Measurements from ENCODE around the gene SIX2.

DNA sequence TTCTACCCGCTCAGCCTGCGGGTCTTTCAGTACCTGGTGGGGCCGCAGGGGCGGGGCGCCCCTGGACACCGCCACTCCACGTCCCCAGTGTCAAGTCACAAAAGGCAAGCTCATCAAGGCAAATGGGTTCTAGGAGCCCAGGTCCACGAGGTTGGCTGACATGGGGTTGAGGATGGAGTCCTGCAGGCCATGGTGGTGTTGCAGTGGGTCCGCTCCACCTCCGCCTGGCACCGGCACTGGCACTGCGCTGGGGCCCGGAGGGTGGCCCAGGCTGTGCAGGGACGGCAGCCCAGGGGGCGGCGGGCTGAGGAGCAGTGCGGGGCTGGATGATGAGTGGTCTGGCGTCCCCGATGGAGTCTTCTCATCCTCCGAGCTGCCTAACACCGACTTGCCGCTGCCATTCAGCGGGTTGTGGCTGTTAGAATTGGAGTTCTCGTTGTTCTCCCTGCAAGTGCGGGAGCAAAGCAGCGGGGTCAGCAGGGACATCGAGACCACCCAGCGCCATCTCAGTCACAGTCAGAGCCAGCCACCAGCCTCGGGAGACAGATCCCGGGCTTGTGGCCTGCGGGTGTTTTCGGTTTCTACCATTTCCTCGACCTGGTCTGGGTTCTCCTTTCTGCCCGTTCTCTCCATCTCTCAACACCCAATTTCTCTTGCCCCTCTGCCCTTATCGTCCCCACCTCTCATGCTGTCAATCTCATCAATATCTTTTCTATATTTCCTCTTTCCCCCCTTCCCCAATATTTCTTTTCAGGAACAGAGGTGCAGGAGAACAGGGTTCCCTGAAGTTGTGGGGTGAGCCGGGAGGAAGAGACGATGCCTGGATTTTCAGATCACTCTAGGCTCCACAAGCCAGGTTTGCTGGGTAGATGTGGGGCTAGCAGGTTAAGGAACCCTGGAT is 3.0 kb downstream of the SIX2 start:
- TF ChIP-seq POLR2AphosphoS5 (IDR thresholded peaks at IDR 0.05): no peak
- TF ChIP-seq, protein P1, sequence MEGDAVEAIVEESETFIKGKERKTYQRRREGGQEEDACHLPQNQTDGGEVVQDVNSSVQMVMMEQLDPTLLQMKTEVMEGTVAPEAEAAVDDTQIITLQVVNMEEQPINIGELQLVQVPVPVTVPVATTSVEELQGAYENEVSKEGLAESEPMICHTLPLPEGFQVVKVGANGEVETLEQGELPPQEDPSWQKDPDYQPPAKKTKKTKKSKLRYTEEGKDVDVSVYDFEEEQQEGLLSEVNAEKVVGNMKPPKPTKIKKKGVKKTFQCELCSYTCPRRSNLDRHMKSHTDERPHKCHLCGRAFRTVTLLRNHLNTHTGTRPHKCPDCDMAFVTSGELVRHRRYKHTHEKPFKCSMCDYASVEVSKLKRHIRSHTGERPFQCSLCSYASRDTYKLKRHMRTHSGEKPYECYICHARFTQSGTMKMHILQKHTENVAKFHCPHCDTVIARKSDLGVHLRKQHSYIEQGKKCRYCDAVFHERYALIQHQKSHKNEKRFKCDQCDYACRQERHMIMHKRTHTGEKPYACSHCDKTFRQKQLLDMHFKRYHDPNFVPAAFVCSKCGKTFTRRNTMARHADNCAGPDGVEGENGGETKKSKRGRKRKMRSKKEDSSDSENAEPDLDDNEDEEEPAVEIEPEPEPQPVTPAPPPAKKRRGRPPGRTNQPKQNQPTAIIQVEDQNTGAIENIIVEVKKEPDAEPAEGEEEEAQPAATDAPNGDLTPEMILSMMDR (IDR thresholded peaks at IDR 0.05): no peak
- TF ChIP-seq POLR2A (IDR thresholded peaks at IDR 0.05): no peak
